Stimulated activated naive CD8-positive, alpha-beta T cell treated with anti-CD3 and anti-CD28 coated beads, Interleukin-15, Interleukin-2, amounts not matched to agents 100 U/mL and 50 U/mL, for 24 hours (primary cell): Measurements from ENCODE around the gene EVA1C.
A peak's percentile ranks its signal among the peaks of the same experiment; 100 is the strongest.

Source experiments
- ATAC-seq: fragments of 150-1000 bp; cut with Tn5 transposase; one replicate; pipeline ENCODE4 v1.10.0; 2021
- DNase-seq: peaks from one replicate; pipeline ENCODE4 v3.0.0; 2021

Gene EVA1C

DNA sequence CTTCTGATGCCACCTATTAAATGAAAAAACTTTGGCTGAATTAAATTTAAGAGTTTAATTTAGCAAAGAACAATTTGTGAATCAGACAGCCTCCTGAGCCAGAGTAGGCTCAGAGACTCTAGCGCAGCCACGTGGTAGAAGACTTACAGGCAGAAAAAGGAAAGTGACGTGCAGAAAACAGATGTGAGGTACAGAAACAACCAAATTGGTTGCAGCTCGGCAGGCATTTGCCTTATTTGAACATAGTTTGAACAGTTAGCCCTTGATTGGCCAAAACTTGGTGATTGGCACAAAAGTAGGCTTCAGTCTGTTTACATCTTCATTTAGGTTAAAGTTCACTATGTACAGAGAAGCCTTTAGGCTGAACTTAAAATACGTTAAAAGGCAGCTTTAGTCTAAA lies 149.9 kb downstream of the EVA1C start:
- DNase-seq = peak; percentile 35
- no peak for ATAC-seq

DNA sequence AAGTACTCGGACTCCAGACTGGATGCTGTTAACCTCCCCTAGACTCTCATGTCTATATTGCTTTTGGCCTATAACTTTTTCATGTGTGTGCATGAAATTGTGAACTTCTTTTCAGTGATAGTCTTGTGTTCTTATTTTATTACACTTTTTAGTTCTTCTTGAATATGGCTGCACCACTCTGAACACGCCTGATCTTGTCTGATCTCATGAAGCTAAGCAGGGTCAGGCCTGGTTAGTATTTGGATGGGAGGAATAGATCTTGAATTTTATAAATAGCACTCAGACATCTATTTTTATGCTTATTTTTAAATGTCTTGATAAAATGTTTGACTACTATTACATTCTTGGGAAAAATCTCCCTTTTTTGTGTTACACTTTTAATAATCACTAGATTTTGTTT lies 150.4 kb downstream of the EVA1C start:
- DNase-seq = no peak
- no peak for ATAC-seq
